ENCODE results near the gene ATOH8.

DNA sequence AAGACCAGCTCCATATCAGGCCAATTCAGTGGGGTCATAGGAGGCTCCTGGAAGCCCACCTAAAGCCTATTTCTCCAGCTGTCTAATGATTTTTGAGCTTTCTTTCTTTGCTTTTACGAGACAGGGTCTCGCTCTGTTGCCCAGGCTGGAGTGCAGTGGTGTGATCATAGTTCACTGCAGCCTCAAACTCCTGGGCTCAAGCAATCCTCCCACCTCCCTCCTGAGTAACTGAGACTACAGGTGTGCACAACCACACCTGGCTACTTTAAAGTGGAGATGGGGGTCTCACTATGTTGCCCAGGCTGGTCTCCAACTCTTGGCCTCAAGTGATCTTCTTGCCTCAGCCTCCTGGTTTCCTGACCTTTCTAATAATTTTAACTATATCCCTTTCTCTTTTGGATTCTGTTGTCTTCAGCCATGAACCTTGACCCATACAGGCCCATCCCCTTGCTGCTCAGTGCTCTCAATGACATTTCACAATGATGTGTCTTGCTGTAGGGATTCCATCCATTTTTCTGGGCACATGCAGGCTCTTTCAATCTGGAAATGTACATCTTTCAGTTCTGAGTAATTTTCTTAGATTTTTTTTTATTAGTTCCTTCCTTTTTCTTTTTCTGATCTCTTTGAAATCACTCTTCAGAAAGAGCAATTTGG lies 30.0 kb upstream of the ATOH8 start:
- TF ChIP-seq, protein P1, sequence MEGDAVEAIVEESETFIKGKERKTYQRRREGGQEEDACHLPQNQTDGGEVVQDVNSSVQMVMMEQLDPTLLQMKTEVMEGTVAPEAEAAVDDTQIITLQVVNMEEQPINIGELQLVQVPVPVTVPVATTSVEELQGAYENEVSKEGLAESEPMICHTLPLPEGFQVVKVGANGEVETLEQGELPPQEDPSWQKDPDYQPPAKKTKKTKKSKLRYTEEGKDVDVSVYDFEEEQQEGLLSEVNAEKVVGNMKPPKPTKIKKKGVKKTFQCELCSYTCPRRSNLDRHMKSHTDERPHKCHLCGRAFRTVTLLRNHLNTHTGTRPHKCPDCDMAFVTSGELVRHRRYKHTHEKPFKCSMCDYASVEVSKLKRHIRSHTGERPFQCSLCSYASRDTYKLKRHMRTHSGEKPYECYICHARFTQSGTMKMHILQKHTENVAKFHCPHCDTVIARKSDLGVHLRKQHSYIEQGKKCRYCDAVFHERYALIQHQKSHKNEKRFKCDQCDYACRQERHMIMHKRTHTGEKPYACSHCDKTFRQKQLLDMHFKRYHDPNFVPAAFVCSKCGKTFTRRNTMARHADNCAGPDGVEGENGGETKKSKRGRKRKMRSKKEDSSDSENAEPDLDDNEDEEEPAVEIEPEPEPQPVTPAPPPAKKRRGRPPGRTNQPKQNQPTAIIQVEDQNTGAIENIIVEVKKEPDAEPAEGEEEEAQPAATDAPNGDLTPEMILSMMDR (optimal IDR thresholded peaks at IDR 0.05 in 1 of 3, IDR thresholded peaks at IDR 0.05 in 1 of 3, conservative IDR thresholded peaks at IDR 0.05 in 1 of 3; ENCODE audit: extremely low read depth in 1 of 3, insufficient read depth in 2 of 3, low read length in 3 of 3), result no peak
- no peak for TF ChIP-seq EZH2 (IDR thresholded peaks at IDR 0.05; ENCODE audit: low read length)
